ENCODE data around the gene LGALS12.

GRCh38 chr11:63488789-63489188 lies 17.1 kb upstream of the LGALS12 start:
- TF ChIP-seq CTCF (IDR thresholded peaks at IDR 0.05) = no peak
- TF ChIP-seq POLR2A (IDR thresholded peaks at IDR 0.05) = no peak
- TF ChIP-seq EP300 (IDR thresholded peaks at IDR 0.05) = no peak
- no peak for TF ChIP-seq POLR2AphosphoS5 (IDR thresholded peaks at IDR 0.05)

Measured in gastroesophageal sphincter (tissue), 3 donors.